Fibroblast of villous mesenchyme (primary cell): ENCODE data around the gene TPMT. TPM values are rescaled to one million over a fixed set of nuclear protein-coding genes. Genes with fewer than 3 reads are reported as not detected.

Experiments
- DNase-seq: peaks from one replicate; pipeline ENCODE4 v3.0.0-alpha.2; 2010; ENCODE audit warnings: low read depth
- H3K4me3 ChIP-seq: 2 replicates; pipeline ENCODE4 v1.5.1; 2011; ENCODE audit warnings: low read depth, mild to moderate bottlenecking, low read length
- total RNA-seq: library from RNA; depleted of rRNA; stranded (reverse); fragments of >200 nt; gene quantifications from 2 replicates; pipeline ENCODE4 v1.2.3, GENCODE V29; 2012
- TF ChIP-seq, protein P1 (sequence below): IDR thresholded peaks from 2 replicates; pipeline ENCODE4 v1.5.1; 2012; ENCODE audit warnings: low read depth, mild to moderate bottlenecking, low read length; ENCODE audit not compliant: insufficient read depth

The TPMT gene
- total RNA-seq, 1 donor: 16.4 TPM

DNA sequence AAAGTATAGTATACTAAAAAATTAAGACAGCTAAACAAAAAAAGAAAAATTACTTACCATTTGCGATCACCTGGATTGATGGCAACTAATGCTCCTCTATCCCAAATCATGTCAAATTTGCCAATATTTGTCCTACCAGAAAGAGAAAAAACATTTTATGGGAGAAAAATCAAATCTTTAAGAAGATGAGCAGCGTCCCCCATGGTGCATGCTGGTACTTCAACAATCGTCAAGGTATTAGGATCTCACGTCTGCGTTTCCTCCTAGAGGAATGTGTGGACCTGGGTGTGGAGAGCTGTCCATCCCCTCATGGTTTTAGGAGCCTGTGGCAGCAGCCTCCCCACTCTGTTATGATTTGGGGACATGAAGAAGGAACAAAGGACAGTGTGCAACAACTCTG is 16.0 kb downstream of the TPMT start:
- H3K4me3 ChIP-seq: no peak overlapping the region
- TF ChIP-seq, protein P1, sequence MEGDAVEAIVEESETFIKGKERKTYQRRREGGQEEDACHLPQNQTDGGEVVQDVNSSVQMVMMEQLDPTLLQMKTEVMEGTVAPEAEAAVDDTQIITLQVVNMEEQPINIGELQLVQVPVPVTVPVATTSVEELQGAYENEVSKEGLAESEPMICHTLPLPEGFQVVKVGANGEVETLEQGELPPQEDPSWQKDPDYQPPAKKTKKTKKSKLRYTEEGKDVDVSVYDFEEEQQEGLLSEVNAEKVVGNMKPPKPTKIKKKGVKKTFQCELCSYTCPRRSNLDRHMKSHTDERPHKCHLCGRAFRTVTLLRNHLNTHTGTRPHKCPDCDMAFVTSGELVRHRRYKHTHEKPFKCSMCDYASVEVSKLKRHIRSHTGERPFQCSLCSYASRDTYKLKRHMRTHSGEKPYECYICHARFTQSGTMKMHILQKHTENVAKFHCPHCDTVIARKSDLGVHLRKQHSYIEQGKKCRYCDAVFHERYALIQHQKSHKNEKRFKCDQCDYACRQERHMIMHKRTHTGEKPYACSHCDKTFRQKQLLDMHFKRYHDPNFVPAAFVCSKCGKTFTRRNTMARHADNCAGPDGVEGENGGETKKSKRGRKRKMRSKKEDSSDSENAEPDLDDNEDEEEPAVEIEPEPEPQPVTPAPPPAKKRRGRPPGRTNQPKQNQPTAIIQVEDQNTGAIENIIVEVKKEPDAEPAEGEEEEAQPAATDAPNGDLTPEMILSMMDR: no peak
- DNase-seq: no peak

DNA sequence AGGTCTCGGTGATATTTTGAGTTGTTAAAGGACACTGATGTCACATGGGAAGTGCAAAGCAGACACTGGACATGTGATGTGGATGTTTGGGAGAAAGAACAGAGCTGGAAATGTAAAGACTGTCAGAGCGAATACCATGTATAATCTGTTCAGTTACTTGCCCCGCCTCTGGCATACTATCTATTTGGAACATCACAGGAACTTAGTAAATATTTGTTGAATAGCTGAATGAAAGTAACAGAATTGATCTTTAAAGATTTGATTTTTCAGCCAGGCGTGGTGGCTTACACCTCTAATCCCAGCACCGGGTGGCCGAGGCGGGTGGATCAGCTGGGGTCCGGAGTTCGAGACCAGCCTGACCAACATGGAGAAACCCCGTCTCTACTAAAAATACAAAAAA is 18.6 kb downstream of the TPMT start:
- no peak for DNase-seq
- TF ChIP-seq, protein P1: no peak
- H3K4me3 ChIP-seq: no peak overlapping the region

DNA sequence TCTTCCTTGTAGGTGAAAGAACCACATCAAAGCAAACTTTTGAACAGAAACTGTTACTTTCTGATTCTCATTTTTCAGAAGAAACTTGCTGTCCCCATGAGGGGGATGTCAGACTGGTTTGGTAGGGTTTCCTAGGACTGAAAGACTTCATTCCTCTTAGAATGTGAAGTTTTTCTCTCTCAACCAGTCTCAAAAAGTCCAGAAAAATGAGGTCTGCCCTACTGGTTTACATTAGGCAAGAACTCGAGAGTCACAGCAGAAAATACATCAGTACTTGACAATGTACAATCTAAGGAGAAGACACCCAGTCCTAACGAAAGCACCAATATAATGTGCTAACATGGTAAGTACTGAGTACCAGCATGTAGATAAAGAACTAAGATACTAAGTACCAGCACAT is 19.7 kb downstream of the TPMT start:
- H3K4me3 ChIP-seq: no peak overlapping the region
- TF ChIP-seq, protein P1: no peak
- DNase-seq: no peak

DNA sequence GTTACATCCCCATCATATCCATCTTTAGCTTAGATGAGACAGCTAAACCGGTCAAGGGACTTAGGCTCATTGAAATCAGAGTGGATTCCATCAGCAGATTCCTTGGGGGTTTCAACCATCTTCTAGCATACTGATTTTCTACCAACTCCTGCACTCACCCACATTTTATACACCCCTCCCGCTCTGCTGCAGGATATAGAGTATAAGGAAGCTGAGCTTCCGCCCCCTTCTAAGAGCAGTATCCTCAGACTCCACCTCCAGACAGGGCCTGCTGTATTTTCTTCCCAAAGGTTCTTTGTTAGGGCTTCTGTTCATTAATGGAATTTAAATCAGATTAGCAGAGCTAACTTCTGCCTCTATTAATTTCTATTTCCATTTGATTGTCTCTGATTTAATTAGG is 22.5 kb downstream of the TPMT start:
- DNase-seq: no peak
- no peak overlapping the region for H3K4me3 ChIP-seq
- TF ChIP-seq, protein P1: no peak

DNA sequence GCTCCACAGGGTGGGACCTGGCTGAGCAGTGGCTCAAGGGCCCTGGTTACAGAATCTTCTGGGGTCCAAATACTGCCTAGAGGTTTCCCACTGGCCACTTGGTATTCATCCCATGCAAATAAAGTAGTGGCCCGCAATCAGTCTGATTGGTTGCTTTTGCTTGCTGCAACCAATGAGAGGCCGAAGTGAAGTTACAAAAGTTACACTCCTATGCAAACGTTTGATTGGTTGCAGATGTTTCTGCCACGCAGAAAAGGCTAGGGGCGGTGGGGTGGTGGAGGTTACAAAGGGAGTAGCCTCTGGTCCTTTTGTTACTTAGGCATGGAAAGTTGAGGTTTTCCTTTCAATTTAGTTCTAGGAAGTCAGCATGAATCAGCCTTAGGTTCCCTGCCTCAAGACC is 28.8 kb downstream of the TPMT start:
- peak; percentile 14 for DNase-seq
- H3K4me3 ChIP-seq: no peak overlapping the region
- TF ChIP-seq, protein P1: no peak

DNA sequence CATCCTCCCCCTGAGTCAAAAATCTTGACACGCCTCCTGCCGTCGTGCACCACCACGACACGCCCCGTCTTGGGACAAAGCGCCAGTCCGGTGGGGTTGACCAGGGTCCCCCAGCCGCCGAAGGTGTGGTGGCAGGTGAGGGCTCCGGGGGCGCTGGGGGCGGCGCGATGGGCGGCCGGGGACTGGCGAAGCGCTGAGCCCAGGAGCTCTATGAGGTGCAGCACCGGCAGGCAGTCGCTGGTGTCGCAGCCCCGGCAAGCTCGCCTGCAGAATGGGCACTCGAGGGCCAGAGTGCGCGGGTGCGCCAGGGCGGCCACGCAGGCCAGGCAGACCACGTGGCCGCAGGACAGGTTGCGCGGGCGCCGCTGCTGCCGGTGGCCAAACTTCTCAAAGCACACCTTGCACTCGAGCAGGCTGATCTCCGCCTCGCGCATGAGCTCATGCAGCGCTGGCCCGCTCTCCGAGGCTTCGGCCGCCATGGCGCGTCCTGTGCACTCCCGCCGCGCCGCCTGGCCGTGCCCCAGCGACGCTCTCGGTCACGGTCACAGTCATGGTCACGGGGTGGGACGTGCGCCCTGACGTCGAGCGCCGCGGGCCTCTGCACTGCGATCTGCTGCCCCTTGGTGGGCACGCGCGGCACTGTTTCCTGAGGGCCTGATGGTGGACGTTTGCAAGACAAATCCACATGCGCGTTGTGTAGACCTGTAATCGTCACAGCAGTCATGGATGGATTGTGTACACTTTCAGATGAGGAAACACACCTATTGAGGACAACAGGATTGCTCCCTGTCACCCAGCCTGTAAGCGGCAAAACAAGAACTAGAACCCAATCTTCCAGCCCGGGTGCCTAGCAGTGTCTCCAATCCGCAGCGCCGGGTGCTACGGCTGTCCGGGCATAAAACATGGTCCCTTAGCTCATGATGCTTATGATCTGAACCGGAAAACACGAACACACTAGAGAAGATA is 32.5 kb downstream of the TPMT start, which contains the start of gene NHLRC1:
Gene NHLRC1 (minus strand): TSS at position 550 of the 966 bp plus-strand sequence. CDS start 71 bp downstream, at position 479.
- TF ChIP-seq, protein P1: peak; percentile 94
- DNase-seq: peak; percentile 89
- peak within 1 kb of the TSS; percentile 64 for H3K4me3 ChIP-seq
